ENCODE measurements around the gene CCDC85B. TPM values are rescaled to one million over a fixed set of nuclear protein-coding genes. Genes with fewer than 3 reads are reported as not detected.

The CCDC85B gene
- total RNA-seq, 2 donors from 2014 or later = 11.2 to 16.3 TPM

DNA sequence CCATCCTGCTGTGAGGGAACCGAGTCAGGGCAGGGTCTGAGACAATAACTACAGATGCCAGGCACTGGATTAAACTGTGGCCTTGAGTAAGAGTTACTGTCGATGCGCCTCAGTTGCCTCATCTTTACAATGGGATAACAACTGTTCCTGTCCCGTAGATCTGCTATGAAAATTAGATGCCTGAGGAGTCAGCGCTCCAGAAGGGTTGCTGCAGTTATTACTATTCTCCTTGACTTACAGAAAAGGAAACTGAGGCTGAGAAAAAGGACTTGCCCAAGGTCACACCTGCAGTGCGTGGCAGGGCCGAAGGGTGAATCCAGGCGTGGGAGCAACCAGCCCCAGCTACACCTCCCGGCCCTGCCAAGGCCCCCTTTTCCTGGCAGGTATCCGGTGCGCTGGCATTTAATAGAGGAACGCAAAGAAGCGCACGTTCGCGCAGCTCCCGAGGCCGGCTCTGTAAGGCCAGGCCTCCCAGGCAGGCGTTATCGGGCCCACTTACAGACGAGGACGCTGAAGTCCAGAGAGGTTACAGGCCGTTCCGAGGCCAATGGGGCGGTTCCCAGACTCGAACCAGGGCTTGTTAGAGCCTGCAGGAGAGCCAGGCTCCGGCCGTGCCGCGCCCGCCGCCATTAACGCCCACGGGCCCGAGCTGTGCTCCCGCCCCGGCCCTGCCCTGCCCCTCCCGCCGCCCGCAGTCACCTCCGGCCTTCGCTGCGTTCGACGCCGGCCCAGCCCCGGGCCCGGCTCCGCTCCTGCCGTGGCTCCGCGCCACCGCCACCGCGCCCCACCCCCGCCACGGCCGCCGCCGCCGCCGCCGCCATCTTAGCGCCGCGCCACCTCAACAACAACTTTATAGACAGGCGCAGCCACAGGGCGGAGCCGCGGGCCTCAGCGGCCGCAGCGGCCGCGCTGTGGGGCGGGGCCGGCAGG lies 28.0 kb downstream of the CCDC85B start, which contains the start of gene C11orf68:
TSS of gene C11orf68 (minus strand) at position 852 of the 930 bp plus-strand sequence. CDS start at position 821, 31 bp downstream.
- Histone ChIP-seq H3K27me3 (no peaks in the 10 kb centered on the region), H3K36me3 (no peaks in the 10 kb centered on the region), H3K4me1 (peaks cover 26% of the 10 kb centered on the region), H3K9me3 (no peaks in the 10 kb centered on the region), H3K27ac (peak within 1 kb of the TSS; percentile 87), H3K4me3 (peak within 1 kb of the TSS; percentile 98), H3K9ac (ENCODE audit: low read depth in 2 of 2, low read length in 2 of 2) (peak within 1 kb of the TSS; percentile 70 to 94)
- intact Hi-C loops (cut with DNase I) = no loop called here
- no peak for DNase-seq
- TF ChIP-seq, protein P1, sequence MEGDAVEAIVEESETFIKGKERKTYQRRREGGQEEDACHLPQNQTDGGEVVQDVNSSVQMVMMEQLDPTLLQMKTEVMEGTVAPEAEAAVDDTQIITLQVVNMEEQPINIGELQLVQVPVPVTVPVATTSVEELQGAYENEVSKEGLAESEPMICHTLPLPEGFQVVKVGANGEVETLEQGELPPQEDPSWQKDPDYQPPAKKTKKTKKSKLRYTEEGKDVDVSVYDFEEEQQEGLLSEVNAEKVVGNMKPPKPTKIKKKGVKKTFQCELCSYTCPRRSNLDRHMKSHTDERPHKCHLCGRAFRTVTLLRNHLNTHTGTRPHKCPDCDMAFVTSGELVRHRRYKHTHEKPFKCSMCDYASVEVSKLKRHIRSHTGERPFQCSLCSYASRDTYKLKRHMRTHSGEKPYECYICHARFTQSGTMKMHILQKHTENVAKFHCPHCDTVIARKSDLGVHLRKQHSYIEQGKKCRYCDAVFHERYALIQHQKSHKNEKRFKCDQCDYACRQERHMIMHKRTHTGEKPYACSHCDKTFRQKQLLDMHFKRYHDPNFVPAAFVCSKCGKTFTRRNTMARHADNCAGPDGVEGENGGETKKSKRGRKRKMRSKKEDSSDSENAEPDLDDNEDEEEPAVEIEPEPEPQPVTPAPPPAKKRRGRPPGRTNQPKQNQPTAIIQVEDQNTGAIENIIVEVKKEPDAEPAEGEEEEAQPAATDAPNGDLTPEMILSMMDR (IDR thresholded peaks at IDR 0.05) = no peak

DNA sequence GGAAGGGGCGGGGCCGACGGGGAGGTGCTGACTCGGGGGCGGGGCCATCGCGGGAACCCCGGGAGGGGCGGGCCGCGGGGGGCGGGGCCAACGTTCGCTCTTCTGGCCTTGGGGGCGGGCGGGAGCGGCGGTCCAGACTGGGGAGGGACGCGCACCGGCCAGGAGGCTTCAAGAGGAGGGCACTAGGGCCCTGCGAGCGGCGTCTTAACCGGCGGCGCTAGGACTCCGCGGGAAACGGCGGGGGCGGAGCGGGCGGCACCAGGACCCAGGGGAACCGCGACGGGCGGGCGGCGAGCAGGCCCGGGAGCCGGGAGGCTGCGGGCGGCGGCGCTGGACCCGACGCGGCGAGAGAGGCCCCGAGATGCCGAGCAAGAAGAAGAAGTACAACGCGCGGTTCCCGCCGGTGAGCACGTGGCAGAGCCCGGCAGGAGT lies 28.7 kb downstream of the CCDC85B start, which contains the start of gene DRAP1:
TSS of gene DRAP1 (plus strand) at position 286 of the 432 bp plus-strand sequence. CDS start at position 362, 76 bp downstream.
- H3K9ac ChIP-seq (ENCODE audit: low read depth in 2 of 2, low read length in 2 of 2) = peak within 1 kb of the TSS; percentile 70 to 94
- H3K36me3 ChIP-seq = no peaks in the 10 kb centered on the region
- peaks cover 26% of the 10 kb centered on the region for H3K4me1 ChIP-seq
- H3K27ac ChIP-seq = peak within 1 kb of the TSS; percentile 87
- H3K4me3 ChIP-seq = peak within 1 kb of the TSS; percentile 98
- no peaks in the 10 kb centered on the region for H3K27me3 ChIP-seq
- intact Hi-C loops (cut with DNase I) = no loop called here
- no peaks in the 10 kb centered on the region for H3K9me3 ChIP-seq
- TF ChIP-seq, protein P1 (IDR thresholded peaks at IDR 0.05) = no peak
- peak; percentile 98 for DNase-seq

DNA sequence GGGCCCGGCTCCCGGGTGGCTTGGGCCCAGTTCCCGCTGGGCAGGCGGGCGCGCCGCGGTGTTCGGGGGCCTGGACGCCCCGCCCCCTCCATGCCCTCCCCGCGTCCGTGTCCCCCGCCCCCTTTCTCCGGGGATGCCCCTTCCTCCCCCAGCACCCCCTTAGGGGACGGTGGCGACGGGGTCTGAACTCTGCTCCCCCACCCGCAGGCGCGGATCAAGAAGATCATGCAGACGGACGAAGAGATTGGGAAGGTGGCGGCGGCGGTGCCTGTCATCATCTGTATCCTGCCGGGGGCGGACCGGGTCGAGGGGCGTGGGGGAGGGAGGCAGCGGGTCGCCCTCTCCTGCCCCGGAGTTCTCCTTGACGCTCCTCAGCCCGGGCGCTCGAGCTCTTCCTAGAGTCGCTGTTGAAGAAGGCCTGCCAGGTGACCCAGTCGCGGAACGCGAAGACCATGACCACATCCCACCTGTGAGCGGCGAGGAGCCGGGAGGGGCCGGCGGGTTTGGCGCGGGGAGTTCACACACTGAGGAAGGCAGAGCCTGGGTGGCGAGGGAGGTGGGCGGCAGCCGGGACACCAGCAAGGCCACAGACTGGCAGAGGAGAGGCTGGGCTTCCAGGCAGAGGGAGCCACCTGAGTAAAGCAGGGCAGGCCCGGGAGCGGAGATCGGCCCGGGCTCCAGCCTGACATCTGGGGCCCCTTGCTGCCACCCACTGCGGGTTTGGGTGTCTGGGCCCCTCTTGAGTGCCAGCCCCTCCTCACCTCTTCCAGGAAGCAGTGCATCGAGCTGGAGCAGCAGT lies 29.3 kb downstream of the CCDC85B start:
- no peaks in the 10 kb centered on the region for H3K36me3 ChIP-seq
- H3K4me3 ChIP-seq = peak overlapping the region; percentile 98
- DNase-seq = no peak
- TF ChIP-seq, protein P1 (IDR thresholded peaks at IDR 0.05) = no peak
- H3K9me3 ChIP-seq = no peaks in the 10 kb centered on the region
- H3K4me1 ChIP-seq = peaks cover 26% of the 10 kb centered on the region
- intact Hi-C loops (cut with DNase I) = no loop called here
- no peaks in the 10 kb centered on the region for H3K27me3 ChIP-seq
- H3K9ac ChIP-seq (ENCODE audit: low read depth in 2 of 2, low read length in 2 of 2) = peak overlapping the region; percentile 70 to 81
- H3K27ac ChIP-seq = peak overlapping the region; percentile 87

DNA sequence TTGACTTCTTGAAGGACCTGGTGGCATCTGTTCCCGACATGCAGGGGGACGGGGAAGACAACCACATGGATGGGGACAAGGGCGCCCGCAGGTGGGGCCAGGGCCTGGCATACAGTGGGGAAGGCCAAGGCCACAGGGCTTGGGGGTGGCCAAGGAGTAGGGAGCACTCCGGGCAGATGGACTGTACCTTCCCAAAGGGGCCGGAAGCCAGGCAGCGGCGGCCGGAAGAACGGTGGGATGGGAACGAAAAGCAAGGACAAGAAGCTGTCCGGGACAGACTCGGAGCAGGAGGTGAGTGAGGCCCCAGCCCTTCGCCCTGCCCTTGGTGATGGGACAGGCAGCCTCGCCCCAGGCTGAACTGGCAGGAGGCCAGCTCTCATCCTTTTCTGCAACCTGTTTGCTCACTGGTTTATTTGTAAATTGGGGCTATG lies 29.9 kb downstream of the CCDC85B start:
- Histone ChIP-seq H3K27ac (no peak overlapping the region), H3K4me3 (peak overlapping the region; percentile 98), H3K9ac (ENCODE audit: low read depth in 2 of 2, low read length in 2 of 2) (peak overlapping the region; percentile 70 to 81), H3K36me3 (no peaks in the 10 kb centered on the region), H3K27me3 (no peaks in the 10 kb centered on the region), H3K9me3 (no peaks in the 10 kb centered on the region), H3K4me1 (peaks cover 23% of the 10 kb centered on the region)
- intact Hi-C loops (cut with DNase I) = no loop called here
- TF ChIP-seq, protein P1 (IDR thresholded peaks at IDR 0.05) = no peak
- peak; percentile 41 for DNase-seq

DNA sequence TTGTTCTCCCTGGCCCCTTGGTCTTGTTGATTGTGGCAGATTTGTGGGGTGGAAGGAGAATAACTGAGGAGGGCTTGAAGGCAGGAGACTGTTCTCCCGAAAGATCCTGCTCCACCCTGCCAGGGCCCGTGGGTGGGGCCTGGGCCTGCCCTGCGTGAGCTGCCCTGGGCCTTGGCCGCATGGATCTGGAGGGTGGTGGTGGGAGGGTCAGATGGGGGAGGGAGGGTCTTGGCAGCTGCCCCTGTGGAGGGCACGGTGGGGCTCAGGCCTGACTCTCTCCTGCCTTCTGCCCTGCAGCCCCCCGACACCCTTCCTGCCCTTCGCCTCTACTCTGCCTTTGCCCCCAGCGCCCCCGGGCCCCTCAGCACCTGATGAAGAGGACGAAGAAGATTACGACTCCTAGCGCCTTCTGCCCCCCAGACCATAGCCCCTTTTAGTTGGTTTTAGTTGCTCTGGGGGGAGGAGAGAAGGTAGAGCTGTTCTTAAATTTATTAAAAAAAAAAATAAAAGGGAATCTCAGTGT lies 30.6 kb downstream of the CCDC85B start:
- intact Hi-C loops (cut with DNase I) = no loop called here
- no peaks in the 10 kb centered on the region for H3K27me3 ChIP-seq
- H3K9me3 ChIP-seq = no peaks in the 10 kb centered on the region
- H3K9ac ChIP-seq (ENCODE audit: low read depth in 2 of 2, low read length in 2 of 2) = no peak overlapping the region
- H3K4me1 ChIP-seq = peaks cover 22% of the 10 kb centered on the region
- no peak overlapping the region for H3K27ac ChIP-seq
- no peak overlapping the region for H3K4me3 ChIP-seq
- DNase-seq = no peak
- TF ChIP-seq, protein P1 (IDR thresholded peaks at IDR 0.05) = no peak
- no peaks in the 10 kb centered on the region for H3K36me3 ChIP-seq

Measured in colonic mucosa (tissue), 4 donors.